GM12873 (cell line): Measurements from ENCODE around the gene ATF7.

Experiments
- CTCF ChIP-seq: IDR thresholded peaks from 2 replicates; pipeline ENCODE4 v1.5.1; 2012; ENCODE audit warnings: low read depth, mild to moderate bottlenecking, moderate library complexity, low read length, control low read depth; ENCODE audit not compliant: insufficient read depth; ENCODE audit errors: missing control alignments

ATF7 gene

DNA sequence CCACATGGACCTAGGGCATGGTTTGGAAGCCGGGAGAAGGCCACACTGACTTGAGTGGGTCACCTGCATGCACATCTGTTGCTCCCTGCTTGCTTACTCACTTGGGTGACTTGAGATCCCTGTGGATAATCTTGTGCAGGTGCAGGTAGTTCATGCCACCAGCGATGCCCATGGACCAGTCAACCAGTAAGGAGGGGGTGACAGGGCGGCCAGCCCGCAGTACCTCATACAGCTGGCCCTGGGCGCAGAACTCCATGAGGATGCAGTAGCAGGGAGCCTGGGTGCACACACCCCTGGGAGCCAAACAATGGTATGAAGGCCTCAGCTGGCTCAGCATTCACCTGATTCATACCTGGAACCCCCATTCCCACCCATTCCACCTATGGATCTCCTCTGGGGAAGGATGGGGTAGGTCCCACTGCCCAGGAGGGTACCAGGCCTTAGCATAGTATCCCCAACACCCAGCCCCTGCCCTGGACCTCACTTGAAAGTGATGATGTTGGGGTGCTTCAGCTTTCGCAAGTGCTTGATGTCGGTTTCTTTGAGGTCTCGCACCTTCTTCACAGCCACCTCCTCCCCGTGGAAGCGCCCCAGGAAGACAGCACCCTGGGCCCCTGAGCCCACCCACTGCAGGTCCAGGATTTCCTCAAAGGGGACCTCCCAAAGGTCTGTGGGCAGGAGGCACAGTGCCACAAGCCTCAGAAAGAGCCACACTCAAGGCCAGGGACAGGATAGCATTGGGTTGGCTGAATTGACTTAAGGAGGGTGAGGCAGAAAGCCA, 140.0 kb downstream of the ATF7 start:
- no peak for TF ChIP-seq CTCF

DNA sequence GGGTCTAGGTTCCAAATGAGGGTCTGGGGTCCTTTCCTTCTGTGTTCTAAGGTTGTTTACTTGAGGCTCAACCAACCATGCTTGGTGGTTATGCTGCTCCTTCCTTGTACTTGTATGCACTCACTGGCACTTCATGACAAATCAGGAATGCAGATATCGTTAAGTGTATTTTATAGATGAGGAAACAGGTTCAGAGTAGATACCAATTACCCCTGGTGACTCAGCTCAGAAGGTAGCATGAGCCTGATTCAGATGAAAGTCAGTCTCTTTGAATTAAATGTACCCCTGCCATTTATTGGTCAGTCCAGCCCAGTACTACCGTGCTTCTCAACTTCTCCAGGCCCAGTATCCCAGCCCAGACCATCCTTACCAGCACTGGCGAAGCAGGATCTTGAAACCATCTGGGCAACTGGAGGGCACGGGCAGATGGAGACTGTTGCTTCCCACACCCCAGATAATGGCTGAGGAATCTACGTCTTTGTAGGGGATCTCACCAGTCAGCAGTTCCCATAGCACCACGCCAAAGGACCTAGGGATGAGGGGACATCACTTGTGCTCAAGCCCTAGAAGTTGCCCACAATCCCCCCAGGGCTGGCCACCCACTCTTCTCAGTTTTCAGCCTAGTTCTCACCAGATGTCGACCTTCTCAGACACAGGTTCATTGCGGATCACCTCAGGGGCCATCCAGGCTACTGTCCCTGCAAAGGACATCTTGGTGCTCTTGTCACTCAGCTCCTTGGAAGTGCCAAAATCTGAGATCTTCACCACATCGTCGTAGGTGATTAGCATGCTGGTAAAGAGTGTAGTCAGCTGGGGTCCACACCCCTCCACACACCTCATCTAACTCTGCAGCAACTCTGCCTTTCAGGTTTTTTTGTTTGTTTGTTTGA, 141.3 kb downstream of the ATF7 start:
- no peak for TF ChIP-seq CTCF

- no peak for TF ChIP-seq CTCF
Observed at GRCh38 chr12:53483979-53484377, 142.2 kb downstream of the ATF7 start.

- no peak for TF ChIP-seq CTCF
Observed at GRCh38 chr12:53483225-53483978, 142.8 kb downstream of the ATF7 start.

DNA sequence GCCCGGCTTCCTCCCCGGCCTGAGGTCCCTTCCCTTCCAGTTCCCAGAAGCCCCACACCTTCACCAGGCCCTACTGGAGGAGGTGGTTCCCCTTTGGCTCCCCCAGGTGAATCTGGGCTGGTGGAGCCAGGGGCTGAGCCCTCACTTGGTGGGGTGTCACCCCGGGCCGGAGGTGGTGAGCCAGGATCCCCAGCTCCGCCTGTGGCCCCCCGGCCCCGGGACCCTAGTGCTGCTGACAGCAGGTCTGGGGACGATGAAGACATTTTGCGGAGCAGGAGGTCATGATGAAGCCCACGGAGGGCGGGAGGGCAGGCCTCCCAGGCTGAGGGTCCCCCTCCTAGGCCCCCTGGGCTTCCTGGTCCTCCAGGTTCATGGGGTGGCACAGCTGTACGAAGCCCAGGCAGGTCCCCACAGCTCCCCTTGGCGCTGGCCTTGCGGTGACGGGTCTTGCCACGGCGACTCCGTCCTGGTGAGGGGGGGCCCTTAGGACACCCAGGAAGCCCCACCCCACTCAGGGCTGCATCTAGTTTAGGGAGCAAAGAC, 143.5 kb downstream of the ATF7 start:
- no peak for TF ChIP-seq CTCF

DNA sequence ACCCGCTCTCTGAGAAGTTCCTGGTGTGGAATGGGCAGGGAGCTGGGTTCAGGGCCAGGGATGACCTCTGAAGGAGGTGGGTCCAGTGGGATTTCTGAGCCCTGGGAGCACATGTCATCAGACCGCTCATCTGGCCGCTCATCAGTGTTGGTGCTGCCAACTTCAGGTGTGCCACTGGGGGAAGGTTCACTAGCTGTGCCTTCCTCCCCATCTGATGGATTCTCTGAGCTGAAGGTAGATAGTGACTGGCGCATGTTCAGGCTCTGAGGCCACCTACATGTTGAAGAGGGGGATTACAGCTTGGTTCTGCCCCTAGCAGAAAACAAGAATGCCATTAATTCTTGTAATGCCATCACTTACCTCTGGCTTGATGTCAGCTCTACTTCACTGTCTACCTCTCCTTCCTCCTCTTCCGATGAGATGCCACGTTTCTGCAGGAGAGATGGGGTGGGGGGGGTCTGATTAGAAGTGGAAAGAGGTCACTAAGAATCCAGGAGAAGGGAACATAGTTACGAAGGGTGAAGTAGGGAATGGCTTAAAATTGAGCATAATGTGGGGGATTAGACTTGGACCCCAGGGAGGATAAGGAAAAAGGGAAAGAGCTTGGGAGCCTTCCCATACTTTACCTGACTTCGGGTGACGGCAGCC, 144.1 kb downstream of the ATF7 start:
- peak; percentile 43 for TF ChIP-seq CTCF
